Measurements from ENCODE around the gene EFCC1.

EFCC1 gene

GRCh38 chr3:128994581-128995546 is 6.2 kb upstream of the EFCC1 start:
- DNase-seq (ENCODE audit: low read depth in 3 of 3), result no peak

- no peak for DNase-seq (ENCODE audit: low read depth in 3 of 3)
These were observed 5.4 kb upstream of the EFCC1 start for GRCh38 chr3:128995737-128996136.

GRCh38 chr3:128996200-128996599 is 4.9 kb upstream of the EFCC1 start:
- DNase-seq (ENCODE audit: low read depth in 3 of 3), result no peak

DNA sequence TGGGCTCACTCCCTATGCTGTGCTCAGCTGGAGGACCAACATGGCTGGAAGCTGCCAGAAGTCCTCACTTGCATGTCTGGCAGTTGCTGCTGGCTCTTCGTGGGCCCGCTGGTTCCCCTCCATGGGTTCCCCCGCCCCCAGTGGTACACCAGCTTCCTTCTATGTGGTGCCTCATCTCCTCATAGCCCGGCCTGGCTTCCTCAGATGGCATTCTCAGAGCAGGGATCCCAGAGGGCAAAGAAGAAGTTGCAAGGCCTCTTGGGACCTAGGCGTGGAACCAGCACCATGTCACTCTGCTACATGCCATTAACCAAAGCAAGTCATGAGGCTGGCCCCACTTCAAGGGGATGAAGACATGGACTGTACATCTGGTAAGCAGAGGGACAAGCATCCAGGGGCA is 4.4 kb upstream of the EFCC1 start:
- no peak for DNase-seq (ENCODE audit: low read depth in 3 of 3)

- DNase-seq (ENCODE audit: low read depth in 3 of 3), result no peak
These were observed 3.5 kb upstream of the EFCC1 start for GRCh38 chr3:128997486-128998133.

DNA sequence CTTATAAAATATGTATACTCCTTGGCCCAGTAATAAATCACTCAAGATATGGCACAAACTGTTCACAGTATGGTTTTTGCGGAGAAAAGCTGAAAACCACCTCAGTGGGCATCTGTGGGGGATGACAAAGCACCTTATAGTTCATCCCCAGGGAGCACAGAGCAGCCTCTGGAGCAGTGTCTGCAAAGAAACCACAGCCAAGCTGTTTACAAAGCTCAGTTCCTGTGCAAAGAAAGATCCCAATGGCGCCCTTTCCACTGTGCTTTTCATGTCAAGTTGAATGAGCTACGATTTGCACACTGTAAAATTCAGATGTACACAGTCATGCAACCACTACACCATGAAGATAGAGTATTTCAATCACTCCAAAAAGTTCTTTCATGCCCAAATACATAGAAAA is 2.5 kb upstream of the EFCC1 start:
- no peak for DNase-seq (ENCODE audit: low read depth in 3 of 3)

DNA sequence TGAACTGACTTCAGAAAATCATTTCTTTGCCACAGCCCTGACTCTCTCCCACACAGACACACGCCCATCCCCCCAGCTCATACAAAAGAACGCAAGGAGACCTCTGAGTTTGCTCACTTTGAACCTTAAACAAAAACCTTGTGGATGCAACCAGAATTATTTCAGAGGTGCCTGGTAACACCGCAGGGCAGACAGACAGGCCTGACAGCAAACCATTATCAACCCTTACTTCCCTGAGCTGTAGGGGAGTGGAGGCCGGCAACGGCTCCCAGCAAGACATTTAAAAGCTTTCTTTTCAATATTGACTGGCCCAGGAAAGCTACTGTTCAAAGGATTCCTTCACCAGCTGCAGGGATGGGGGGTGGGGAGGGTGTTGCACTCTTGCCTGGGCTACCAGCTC is 2.0 kb upstream of the EFCC1 start:
- DNase-seq (ENCODE audit: low read depth in 3 of 3), result no peak

GRCh38 chr3:129000742-129001100 is 383 bp upstream of the EFCC1 start:
- DNase-seq (ENCODE audit: low read depth in 3 of 3), result no peak

DNA sequence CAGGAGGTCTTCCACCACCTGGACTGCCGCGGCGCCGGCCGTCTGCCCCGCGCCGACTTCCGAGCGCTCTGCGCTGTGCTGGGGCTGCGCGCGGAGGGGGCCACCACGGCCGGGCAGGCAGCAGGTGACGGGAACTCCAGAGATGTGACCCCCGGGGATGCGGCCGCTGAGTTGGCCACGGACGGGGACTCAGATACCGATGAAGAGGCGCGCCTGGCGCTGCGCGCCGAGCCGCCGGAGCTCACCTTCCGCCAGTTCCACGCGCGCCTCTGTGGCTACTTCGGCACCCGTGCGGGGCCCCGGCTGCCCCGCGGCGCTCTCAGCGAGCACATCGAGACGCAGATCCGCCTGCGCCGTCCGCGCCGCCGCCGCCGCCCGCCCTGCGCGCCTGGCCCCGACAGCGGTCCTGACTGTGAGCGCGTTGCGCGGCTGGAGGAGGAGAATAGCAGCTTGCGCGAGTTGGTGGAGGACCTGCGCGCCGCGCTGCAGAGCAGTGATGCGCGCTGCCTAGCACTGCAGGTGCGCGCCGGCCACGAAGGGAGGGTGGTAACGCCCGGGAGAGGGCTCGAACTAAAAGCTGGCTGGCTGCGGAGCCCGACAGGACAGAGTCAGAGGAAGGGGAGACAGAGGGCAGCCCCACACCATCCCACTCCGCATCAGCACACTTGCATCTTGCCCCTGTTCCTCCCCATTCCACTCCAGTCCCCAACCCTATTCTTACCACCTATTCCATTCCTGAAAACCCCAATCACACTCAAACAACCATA is 885 bp downstream of the EFCC1 start:
- DNase-seq (ENCODE audit: low read depth in 3 of 3), result no peak

DNA sequence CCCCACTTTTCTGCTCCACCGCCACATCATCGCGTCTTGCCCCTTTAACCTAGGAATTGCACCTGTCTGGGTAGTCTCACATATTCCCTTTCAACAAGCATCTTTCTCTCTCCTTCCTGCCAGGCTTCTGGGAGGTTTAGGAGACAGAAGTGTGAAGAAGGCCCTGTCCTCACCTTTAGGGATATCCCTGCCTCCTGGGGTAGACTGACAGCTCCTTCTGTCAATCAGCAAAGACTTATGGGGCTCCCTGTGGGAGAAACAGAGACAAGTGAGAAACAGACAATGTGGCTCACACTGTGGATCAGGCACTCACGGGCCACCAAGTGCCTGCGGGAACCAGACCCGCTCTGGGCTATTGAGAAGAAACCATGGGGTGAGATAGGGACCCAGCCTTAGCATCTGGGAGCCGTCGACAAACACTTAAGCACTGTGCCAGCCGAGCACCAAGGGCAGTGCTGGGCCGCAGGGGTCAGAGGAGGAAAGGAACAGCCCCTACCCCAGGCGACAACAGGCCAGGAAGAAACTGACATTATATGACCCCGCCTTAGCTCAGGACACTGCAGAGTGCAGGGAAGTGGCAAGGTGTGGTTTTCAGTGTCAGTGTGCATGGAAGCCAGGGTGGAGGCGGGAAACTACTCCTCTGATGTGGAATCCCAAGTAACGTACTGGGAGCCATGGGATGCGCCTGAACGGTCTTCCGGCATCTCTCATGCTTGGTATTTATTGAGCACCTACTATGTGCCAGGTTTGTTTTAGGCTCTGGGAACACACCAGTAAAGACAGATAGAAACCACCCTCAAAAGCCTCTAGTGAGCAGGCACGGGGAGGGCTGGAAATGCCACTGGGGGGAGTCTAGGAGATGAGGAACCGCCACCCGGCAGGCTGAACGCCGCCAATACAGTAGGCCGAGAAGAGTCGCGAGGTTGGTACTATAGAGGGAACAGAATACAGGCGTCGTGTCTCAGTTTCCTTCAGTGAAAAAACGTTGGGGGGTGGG is 1.8 kb downstream of the EFCC1 start:
- DNase-seq (ENCODE audit: low read depth in 3 of 3), result no peak

GRCh38 chr3:129003578-129004112 is 2.5 kb downstream of the EFCC1 start:
- peak in 1 of 3 experiments; percentile 21 for DNase-seq (ENCODE audit: low read depth in 3 of 3)

DNA sequence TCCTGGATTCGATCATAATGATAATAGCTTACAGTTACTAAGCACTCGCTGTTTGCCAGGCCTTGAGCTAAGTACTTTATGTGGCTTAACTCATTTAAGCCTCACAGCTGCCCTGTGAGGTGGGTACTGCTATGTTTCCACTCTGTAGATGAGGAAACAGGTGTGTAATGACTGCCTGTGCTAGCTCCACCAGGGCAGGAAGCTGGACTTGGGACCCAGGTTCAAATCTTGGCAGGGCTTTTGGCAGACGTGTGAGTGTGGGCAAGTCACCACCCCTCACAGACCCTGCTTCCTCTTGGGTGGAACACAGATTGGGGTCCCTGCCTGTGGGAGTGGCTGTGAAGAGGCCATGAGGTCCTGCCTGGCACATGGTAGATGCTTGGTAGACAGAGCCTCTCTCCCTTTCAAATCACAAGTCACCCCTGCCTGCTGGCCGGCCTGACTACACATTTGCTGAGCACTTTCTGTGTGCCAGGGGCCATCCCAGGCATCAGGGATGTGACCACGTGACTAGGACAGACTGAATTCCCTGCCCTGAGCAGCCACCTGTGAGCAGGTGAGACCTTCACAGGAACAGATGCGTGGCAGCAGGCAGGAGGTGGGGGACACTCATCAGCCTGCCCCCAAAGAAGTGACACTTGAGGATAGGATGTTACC is 3.7 kb downstream of the EFCC1 start:
- DNase-seq (ENCODE audit: low read depth in 3 of 3), result no peak

GRCh38 chr3:129005526-129006303 is 4.6 kb downstream of the EFCC1 start:
- no peak for DNase-seq (ENCODE audit: low read depth in 3 of 3)

DNA sequence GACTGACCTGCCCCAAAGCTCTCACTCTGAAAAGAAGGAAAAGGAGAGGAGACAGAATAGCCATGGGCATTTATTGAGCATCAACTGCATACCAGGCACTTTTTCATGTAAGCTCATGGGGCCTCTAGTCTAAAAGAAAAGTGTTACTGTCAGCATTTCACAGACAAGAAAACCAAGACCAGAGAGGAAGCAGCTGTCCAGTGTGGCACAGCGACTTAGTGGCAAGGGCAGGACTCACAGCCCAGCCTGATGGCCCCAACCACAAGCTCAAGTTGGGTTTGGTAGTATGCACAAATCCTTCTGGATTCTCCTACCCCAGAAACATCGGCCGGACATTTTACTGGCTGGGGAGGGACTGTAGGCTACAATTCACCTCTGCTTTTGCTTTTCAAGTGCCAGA is 5.8 kb downstream of the EFCC1 start:
- no peak for DNase-seq (ENCODE audit: low read depth in 3 of 3)

DNA sequence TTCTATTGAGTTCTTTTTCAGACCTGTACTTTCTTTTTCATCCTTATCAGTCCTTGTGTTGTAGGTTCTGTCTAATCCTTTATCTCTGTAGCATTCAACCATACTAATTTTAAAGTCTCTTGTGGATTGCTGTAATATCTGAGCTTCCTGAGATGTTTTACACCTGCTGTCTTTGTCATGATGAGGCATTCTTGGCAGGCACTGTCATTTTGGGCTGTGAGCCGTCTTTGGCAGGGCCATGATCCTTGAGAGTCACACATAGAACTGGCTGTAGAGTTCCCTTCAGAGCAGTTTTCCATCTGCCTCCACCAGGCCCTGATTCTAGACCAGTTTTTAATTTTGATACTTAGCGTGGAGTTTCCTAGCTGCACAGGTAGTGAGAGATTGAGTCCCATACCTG is 6.7 kb downstream of the EFCC1 start:
- no peak for DNase-seq (ENCODE audit: low read depth in 3 of 3)

DNA sequence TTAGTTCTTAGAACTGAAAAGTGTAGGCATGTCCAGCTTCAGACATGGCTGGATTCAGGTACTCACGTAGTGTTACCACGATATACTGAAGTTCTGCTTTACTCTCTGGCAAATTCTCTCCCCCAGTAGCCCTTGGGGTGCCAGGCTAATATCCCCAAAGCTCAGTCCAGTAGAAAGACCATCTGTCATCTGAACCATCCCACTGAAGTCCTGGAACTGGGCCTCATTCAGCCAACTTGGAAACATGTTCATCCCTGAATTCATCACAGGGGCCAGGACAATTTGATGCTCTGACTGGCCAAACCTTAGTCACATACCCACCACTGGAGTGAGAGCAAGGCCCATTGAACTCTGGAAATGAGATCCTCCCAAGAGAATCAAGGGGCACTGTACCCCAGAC is 8.2 kb downstream of the EFCC1 start:
- no peak for DNase-seq (ENCODE audit: low read depth in 3 of 3)

- DNase-seq (ENCODE audit: low read depth in 3 of 3), result no peak
These were observed 9.3 kb downstream of the EFCC1 start for GRCh38 chr3:129010310-129010956.

GRCh38 chr3:129013491-129013891 is 12.4 kb downstream of the EFCC1 start:
- DNase-seq (ENCODE audit: low read depth in 3 of 3), result no peak

- no peak for DNase-seq (ENCODE audit: low read depth in 3 of 3)
These were observed 13.0 kb downstream of the EFCC1 start for GRCh38 chr3:129014148-129014547.

Measured in stimulated activated CD4-positive, alpha-beta T cell treated with anti-CD3 and anti-CD28 coated beads, TNF-alpha, amount 100 ng/mL, for 4 hours (primary cell).